Left cardiac atrium (tissue), 4 donors: ENCODE measurements around the gene CR1. TPM values are rescaled to one million over a fixed set of nuclear protein-coding genes. Genes with fewer than 3 reads are reported as not detected.
"Not testable (repeated sequence)": the region's sequence is repeated elsewhere in the genome, so short reads cannot be mapped to it uniquely, and the experiment has no call there.

Source experiments
- ATAC-seq, 2 donors: fragments of 200-7000 bp; cut with Tn5 transposase; one replicate each; pipeline ENCODE4 v1.9.1; 2020; ENCODE audit warnings: mild to moderate bottlenecking in 2 of 2, moderate library complexity in 2 of 2
- DNase-seq: peaks from one replicate; pipeline ENCODE4 v3.0.0-alpha.2; 2020
- intact Hi-C, 2 donors: fragments of 100-400 bp; cut with DNase I; formaldehyde crosslinking; loops; one replicate each; pipeline versions ENCODE4 v1.14.1 to v1.15.1; 2022 to 2023
- total RNA-seq, 2 donors: library from RNA; stranded (reverse); fragmentation: NEBNext Ultra II Directional; extraction: Animal tissue kit (Norgen Biotek cat#: 25700); gene quantifications; one replicate each; pipeline ENCODE4 v1.2.1, GENCODE V29; 2021
- donor health status: DM: no; HTN: yes; CAD: no.
- donor health status: DM: no; HTN: yes; CAD: no; lungs with severe emphysema.
- donor health status: DM: yes; HTN: yes; CAD: no.
- donor health status: Dilated cardiomyopathy.

Gene CR1
- total RNA-seq, 2 donors from 2014 or later, result 4.0 to 11.3 TPM

DNA sequence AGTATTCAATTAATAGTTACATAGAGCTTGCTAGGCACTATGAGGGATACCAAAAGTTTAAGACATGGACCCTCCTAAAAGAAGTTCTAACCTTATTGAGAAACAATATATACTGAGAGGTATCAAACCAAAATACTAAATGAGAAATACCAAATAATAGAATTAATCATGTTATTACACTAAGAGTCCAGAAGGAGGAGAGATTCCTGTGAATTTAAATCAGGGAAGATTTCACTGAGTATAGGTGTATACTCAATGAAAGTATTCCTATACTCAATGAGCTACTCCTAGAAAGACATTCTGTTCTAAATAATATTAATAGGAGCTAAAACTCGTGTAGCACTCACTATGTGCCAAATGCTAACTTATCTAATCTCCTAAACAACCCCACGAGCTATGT, 158.4 kb downstream of the CR1 start:
- intact Hi-C loops, result no loop called here
- DNase-seq (no peak), ATAC-seq (no peak)

DNA sequence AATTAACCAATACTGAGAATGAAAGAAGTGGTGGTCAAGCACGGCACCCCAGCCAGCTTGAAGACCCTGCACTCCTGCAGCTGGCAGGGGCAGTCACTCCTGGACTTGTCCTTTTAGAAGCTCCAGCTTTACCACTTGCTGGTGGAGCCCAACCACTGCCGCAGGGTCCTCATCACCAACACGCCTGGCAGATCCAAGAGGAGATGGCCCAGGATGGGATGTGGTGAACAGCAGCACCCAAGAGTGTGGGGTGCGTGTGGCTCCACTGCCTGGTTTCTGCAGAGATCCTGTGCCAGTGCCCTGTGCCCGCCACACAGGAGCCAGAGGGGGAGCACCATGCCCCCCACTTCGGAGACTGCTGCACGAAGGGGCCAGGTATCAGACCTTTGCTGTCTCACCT, 162.5 kb downstream of the CR1 start:
- intact Hi-C loops, result no loop called here
- ATAC-seq, result no peak
- no peak for DNase-seq

DNA sequence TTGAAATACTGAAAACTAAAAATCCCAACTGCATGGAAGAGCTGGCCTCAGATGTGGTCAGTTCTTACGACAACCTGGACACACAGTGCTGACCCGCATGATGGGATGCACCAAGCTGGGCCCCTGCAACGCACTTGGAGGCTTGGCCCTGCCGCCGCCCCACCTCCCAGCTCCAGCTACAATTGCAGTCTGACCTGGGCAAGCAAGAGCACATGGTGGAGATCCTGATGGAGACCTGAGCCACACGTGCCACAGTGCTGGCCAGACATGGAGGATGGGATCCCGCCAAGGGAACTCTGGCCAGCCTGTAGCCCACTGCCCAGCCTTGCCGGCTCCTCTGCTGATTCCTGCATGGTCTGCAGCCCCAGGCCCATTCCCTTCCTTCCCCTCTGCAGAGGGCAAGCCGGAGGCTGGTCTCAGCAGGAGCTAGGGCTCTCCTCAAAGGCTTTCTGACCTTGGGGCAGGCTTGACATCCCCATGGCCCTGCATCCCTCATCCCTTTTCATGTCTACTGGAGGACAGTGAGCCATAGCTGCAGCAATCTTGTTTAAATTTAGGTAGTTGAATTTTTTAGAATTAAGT, 163.0 kb downstream of the CR1 start:
- ATAC-seq (no peak), DNase-seq (no peak)
- intact Hi-C loops, result no loop called here

DNA sequence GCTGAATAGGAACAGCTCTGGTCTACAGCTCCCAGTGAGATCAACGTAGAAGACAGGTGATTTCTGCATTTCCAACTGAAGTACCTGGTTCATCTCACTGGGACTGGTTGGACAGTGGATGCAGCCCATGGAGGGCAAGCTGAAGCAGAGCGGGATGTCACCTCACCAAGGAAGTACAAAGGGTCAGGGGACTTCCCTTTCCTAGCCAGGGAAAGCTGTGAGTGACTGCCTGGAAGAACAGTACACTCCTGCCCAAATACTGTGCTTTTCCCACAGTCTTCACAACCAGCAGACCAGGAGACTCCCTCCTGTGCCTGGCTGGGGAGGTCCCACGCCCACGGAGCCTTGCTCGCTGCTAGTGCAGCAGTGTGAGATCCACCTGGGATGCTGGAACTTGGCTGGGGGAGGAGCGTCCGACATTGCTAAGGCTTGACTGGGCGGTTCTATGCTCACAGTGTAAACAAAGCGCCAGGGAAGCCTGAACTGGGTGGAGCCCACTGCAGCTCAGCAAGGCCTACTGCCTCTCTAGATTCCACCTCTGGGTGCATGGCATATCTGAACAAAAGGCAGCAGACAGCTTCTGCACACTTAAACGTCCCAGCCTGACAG, 163.7 kb downstream of the CR1 start:
- no peak for ATAC-seq
- no peak for DNase-seq
- intact Hi-C loops, result no loop called here

DNA sequence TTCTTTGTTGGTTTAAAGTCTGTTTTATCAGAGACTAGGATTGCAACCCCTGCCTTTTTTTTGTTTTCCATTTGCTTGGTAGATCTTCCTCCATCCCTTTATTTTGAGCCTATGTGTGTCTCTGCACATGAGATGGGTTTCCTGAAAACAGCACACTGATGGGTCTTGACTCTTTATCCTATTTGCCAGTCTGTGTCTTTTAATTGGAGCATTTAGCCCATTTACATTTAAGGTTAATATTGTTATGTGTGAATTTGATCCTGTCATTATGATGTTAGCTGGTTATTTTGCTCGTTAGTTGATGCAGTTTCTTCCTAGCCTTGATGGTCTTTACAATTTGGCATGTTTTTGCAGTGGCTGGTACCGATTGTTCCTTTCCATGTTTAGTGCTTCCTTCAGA, 165.5 kb downstream of the CR1 start:
- DNase-seq, intact Hi-C loops, ATAC-seq: not testable (repeated sequence)

DNA sequence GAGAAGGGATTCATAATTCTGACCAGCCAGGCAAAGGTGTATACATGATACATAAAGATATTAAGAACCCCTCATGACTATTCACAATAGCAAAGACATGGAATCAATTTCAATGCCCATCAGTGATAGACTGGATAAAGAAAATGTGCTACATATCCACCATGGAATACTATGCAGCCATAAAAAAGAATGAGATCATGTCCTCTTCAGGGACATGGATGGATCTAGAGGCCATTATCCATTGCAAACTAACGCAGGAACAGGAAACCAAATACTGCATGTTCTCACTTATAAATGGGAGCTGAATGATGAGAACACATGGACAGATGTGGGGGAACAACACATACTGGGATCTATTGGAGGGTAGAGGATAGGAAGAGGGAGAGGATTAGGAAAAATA, 170.4 kb downstream of the CR1 start:
- intact Hi-C loops, result no loop called here
- DNase-seq (no peak), ATAC-seq (no peak)

DNA sequence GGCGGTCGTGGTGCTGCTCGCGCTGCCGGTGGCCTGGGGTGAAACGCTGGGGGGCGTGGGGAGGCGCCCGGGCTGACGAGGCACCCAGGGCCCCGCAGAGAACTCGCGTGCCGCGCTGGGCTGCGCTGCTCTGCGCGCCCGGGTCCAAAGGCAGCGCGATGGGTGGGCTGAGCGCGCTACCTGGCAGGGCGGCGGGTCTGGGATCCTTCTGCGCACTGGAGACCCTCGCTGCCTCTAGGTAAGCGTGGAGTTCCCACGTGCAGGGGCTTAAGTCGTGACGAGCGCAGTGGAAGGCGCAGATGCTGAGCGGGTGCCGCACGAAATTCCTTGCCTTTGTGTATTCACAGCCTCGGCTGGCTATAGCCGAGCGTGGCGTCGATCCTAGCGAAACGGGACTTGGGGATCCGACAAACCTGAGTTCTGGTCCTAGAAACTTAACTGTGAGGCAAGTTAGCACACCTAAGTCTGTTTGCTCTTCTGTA, 173.6 kb downstream of the CR1 start:
- DNase-seq, result no peak
- intact Hi-C loops, result no loop called here
- ATAC-seq, result no peak

DNA sequence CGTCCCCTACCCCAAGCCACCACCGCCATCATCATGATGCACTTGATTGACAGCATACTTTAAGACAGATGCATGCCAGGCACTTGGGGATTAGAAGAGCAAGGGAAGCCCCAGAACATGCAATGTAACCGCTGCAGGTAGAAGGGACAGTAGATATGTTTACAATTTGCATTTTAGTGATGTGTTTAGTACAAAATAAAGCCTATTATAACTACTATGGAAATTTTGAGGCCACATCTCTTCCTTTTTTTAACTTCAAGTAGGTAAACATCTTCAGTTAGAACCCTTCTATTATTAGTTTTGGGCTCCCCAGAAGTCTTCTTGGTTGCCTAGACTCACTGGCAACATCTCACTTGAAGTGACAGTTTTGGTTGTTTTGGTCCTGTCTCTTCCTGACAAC, 174.2 kb downstream of the CR1 start:
- no peak for ATAC-seq
- no peak for DNase-seq
- intact Hi-C loops, result no loop called here

DNA sequence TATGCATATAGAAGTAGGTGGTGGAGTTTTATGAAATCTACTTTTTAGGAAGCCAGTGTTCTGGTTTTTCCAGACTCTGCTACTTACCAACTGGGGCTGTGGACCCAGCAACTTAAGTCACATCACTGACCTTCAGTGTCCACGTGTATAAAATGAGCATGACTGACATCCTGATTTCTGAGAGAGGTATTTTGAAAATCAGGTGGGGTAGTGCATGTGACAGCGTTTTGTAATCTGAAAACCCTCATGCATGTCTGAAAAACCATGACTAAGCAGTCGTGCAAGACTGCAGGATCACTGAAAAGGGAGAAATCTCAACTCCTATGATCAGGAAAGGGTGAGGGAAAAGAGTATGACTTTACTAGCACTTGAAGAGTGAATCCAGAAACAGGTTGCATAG, 175.0 kb downstream of the CR1 start:
- intact Hi-C loops, result no loop called here
- no peak for ATAC-seq
- DNase-seq, result no peak

DNA sequence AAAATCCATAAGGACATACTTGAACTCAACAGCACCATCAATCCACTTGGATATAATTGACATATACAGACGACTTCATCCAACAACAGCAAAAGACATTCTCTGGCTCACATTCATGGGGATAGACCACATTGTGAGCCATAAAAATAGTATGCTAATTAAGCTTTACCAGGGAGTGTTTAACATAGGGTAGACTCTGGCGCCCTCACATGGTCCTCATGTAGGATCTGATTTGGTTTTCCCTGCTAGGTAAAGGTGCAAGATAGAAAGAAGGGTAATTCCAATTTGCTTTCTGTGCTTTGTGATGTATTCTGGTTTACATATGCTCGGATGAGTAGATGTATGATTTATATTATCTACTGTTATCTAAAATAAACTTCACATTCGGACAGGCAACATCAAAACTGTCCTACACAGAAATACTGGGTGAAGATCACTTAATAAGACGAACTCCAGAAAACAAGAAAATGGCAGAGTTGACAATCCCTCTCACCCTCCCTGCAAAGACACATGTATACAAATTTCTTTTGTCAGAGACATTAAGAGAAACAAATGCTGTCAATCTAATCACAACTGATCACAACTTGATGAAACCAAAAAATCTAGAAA, 176.7 kb downstream of the CR1 start:
- ATAC-seq, result no peak
- intact Hi-C loops, result no loop called here
- DNase-seq, result no peak

DNA sequence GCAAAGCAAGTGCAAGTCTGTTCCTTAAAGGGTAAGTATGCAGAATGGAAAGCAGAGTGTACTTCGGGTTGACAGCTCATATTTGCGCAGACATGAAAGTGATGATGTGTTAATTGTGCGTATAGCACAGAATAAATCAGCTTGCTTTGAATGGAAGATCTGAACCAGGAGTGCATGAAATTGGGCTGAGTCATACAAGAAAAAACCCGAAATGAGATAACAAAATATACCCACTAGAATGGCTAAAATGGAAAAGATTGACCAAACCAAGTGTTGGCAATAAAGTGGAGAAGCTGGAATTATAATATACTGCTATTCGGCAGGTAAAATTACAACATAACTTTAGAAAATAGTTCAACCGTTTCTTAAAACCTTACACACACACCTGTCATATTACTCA, 177.4 kb downstream of the CR1 start:
- DNase-seq (no peak), ATAC-seq (no peak)
- intact Hi-C loops, result no loop called here

DNA sequence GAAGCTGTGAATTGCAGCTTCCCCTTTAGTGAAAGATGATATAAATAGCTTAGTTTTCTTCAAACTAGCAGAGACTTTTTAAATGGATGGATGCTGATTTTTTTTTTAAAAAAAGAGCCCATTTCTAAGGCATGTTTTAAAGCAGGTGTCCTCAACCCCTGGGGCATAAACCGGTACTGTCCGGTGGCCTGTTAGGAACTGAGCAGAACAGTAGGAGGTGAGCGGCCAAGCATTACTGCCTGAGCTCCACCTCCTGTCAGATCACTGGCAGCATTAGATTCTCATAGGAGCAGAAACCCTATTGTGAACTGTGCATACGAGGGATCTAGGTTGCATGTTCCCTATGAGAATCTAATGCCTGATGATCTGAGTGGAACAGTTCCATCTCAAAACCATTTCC, 180.2 kb downstream of the CR1 start:
- intact Hi-C loops, result no loop called here
- DNase-seq (no peak), ATAC-seq (no peak)

DNA sequence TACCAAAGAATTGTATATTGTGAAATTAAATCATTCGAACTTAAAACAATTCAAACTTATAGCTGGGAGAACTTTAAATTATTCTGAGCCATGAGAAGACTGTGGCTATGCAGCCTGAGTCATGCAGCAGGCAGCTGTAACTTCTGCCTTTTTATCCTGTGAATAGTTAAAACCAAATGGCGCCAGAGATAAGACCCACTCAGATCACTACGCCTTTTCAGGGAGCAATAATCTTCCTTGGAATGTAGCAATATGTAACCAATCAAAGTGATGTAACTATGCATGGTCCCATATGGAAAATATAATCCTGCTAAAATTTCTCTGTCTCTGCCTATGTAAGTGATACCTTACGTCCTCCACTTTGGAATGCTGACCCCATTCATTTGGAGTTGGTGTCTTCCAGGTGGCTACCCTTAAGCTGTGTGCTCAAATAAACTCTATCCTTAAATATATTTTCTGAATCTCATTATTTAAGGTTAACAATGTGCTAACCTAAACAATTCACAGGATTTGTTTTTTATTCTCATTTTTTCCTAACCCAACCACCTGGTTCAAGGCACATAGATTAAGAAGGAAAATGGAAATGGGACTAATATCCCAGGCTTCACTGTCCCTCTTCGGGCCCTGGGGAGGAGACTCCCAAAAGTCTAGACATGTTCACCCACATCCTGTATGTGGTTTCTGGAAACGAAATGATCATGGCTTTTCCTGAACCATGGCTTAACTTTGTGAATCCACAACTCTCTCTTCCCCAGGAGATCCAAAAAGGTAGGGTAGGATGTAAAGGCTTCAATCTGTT, 184.8 kb downstream of the CR1 start:
- ATAC-seq, DNase-seq, intact Hi-C loops: not testable (repeated sequence)

DNA sequence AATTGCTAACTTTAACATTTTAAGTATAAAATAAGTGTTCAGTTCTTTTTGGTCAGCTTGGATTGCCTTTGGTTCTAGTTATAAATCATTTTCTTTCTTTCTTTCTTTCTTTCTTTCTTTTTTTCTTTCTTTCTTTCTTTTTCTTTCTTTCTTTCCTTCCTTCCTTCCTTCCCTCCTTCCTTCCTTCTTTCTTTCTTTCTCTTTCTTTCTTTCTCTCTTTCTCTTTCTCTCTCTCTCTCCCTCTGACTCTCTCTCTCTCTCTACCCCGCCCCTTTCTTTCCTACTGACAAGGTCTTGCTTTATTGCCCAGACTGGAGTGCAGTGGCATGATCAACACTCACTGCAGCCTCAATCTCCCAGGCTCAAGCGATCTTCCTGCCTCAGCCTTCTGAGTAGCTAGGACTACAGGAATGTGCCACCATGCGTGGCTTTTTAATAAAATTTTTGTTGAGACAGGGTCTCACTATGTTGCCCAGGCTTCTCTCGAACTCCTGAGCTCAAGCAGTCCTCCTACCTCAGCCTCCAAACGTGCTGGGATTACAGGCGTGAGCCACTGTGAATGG, 187.0 kb downstream of the CR1 start:
- not testable (repeated sequence) for DNase-seq

DNA sequence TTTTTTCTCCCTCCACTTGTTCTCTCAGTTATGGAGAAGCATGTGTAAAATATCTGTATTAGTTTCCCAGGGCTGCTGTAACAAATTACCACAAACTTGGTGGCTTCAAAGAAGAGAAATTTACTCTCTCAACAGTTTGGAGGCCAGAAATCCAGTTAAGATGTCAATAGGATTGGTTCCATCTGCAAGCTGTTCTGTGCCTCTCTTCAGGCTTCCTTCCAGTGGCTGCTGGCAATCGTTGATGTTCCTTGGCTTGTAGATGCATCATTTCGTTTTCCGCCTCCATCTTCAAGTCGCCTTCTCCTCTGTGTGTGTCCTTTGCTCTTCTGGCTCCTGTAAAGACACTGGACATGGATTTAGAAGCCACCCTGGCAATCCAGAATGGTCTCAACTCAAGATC, 194.6 kb downstream of the CR1 start:
- DNase-seq, ATAC-seq, intact Hi-C loops: not testable (repeated sequence)

More for the DNA sequence above, 187.0 kb downstream of the CR1 start:
- intact Hi-C loops, ATAC-seq: not testable (repeated sequence)

DNA sequence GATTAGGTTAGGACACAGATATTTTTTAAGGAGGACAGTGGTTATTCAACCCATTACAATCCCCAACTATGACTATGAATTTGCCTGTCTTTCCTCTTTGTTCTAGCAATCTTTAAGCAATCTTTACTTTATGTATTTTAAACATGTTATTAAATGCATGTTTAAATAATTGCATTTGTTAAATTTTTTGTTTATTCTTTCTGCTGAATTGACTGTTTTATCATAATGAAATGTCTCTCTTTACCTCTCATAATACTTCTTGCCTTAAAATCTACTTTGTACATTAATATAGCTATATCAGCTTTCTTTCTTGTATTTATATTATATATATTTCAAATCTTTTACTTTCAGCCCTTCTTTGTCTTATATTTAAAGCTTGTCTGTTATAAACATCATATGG, 195.1 kb downstream of the CR1 start:
- intact Hi-C loops, result no loop called here
- no peak for ATAC-seq
- no peak for DNase-seq
